PC-9 (cell line): ENCODE data around the gene GALNT2. TPM values are rescaled to one million over a fixed set of nuclear protein-coding genes. Genes with fewer than 3 reads are reported as not detected.

Experiments
- BruUV-seq: library from RNA; stranded (reverse); fragments of 400-500 nt; replicated peaks from 2 replicates; lab custom pipeline; 2021; lab: Mats Ljungman, UMichigan
- CTCF ChIA-PET: fragments of 300-600 bp; sonication (Branson Sonifier 250); formaldehyde crosslinking; loops from one replicate; lab custom pipeline; 2022; ENCODE audit warnings: antibody characterized with exemption; lab: Charles Lee
- POLR2A ChIA-PET: fragments of 300-600 bp; sonication (Branson Sonifier 250); formaldehyde crosslinking; loops from one replicate; lab custom pipeline; 2022; ENCODE audit warnings: antibody characterized with exemption; ENCODE audit not compliant: unreplicated experiment; lab: Charles Lee
- DNase-seq, 2 experiments: peaks; one replicate each; pipeline versions ENCODE4 v3.0.0 to v3.0.0-alpha.2; 2015 to 2022; ENCODE audit warnings: mixed read lengths in 1 of 2
- H2AFZ ChIP-seq: fragments of 200-600 bp; sonication (generic); 2 replicates; pipeline ENCODE4 v1.8.1; 2017; ENCODE audit warnings: antibody characterized with exemption
- H3F3A ChIP-seq: fragments of 200-600 bp; sonication (generic); 2 replicates; pipeline ENCODE4 v1.8.1; 2017; ENCODE audit warnings: antibody characterized with exemption, mild to moderate bottlenecking, low read depth; ENCODE audit not compliant: insufficient read depth
- H3K27ac ChIP-seq: fragments of 200-600 bp; sonication (generic); 2 replicates; pipeline ENCODE4 v1.6.1; 2016; ENCODE audit warnings: mixed run types
- H3K27me3 ChIP-seq: fragments of 200-600 bp; sonication (generic); 2 replicates; pipeline ENCODE4 v1.6.1; 2016; ENCODE audit warnings: low read depth, mixed run types; ENCODE audit not compliant: insufficient read depth
- H3K36me3 ChIP-seq: fragments of 200-600 bp; sonication (generic); 2 replicates; pipeline ENCODE4 v1.6.1; 2016; ENCODE audit warnings: low read depth, mixed run types
- H3K4me1 ChIP-seq: fragments of 200-600 bp; sonication (generic); replicated peaks from 2 replicates; pipeline ENCODE4 v1.6.1; 2016; ENCODE audit warnings: mixed run types; ENCODE audit not compliant: insufficient read depth
- H3K4me2 ChIP-seq: fragments of 200-600 bp; sonication (generic); 2 replicates; pipeline ENCODE4 v1.6.1; 2017; ENCODE audit warnings: mixed run types
- H3K4me3 ChIP-seq: fragments of 200-600 bp; sonication (generic); 2 replicates; pipeline ENCODE4 v1.6.1; 2016; ENCODE audit warnings: mixed run types
- H3K79me2 ChIP-seq: fragments of 200-600 bp; sonication (generic); 2 replicates; pipeline ENCODE4 v1.6.1; 2017; ENCODE audit warnings: low read depth, mixed run types
- H3K9me2 ChIP-seq: fragments of 200-600 bp; sonication (generic); 2 replicates; pipeline ENCODE4 v1.8.1; 2017; ENCODE audit warnings: mild to moderate bottlenecking; ENCODE audit not compliant: insufficient read depth
- H3K9me3 ChIP-seq: fragments of 200-600 bp; sonication (generic); 2 replicates; pipeline ENCODE4 v1.8.1; 2016; ENCODE audit warnings: low read depth; ENCODE audit not compliant: insufficient read depth
- H4K20me1 ChIP-seq: fragments of 200-600 bp; sonication (generic); 2 replicates; pipeline ENCODE4 v1.8.1; 2017; ENCODE audit not compliant: insufficient read depth
- CTCF ChIP-seq: fragments of 200-600 bp; sonication (generic); conservative IDR thresholded peaks from 2 replicates; pipeline ENCODE4 v1.6.1; 2017; ENCODE audit warnings: mixed run types, antibody characterized with exemption, mild to moderate bottlenecking, moderate library complexity
- EZH2 ChIP-seq: fragments of 200-600 bp; sonication (generic); IDR thresholded peaks from 2 replicates; pipeline ENCODE4 v1.8.0; 2017; ENCODE audit warnings: antibody characterized with exemption, low read depth
- intact Hi-C: fragments of 100-400 bp; cut with micrococcal nuclease; formaldehyde crosslinking; loops from one replicate; pipeline ENCODE4 v1.10.0; 2022; ENCODE audit not compliant: unreplicated experiment
- total RNA-seq: library from RNA; stranded (reverse); gene quantifications from 2 replicates; pipeline ENCODE4 v1.2.3, GENCODE V29; 2021

The GALNT2 gene
- total RNA-seq, 1 experiment from 2014 or later = 121 TPM

- H3K4me3 ChIP-seq = no peak overlapping the region
- H3K36me3 ChIP-seq = no peaks in the 10 kb centered on the region
- no peaks in the 10 kb centered on the region for H3K9me2 ChIP-seq
- no peak overlapping the region for H2AFZ ChIP-seq
- no peaks in the 10 kb centered on the region for H3K4me1 ChIP-seq
- no peaks in the 10 kb centered on the region for H3K9me3 ChIP-seq
- no peak for DNase-seq
- H3F3A ChIP-seq = no peaks in the 10 kb centered on the region
- no peak for TF ChIP-seq EZH2
- TF ChIP-seq CTCF = no peak
- H3K4me2 ChIP-seq = no peak overlapping the region
- no TSS peak for BruUV-seq
- H3K27me3 ChIP-seq = no peaks in the 10 kb centered on the region
- POLR2A ChIA-PET = no interaction called here
- intact Hi-C loops = no loop called here
- H3K27ac ChIP-seq = no peak overlapping the region
- CTCF ChIA-PET = no interaction called here
- H4K20me1 ChIP-seq = no peaks in the 10 kb centered on the region
- no peaks in the 10 kb centered on the region for H3K79me2 ChIP-seq
Observed at GRCh38 chr1:230255116-230255515, 188.1 kb downstream of the GALNT2 start.

GRCh38 chr1:230255991-230256390 lies 189.0 kb downstream of the GALNT2 start:
- no peaks in the 10 kb centered on the region for H3K9me3 ChIP-seq
- no peaks in the 10 kb centered on the region for H3K4me1 ChIP-seq
- H3K4me3 ChIP-seq = no peak overlapping the region
- H3K27me3 ChIP-seq = no peaks in the 10 kb centered on the region
- intact Hi-C loops = no loop called here
- TF ChIP-seq CTCF (no peak), EZH2 (no peak)
- no TSS peak for BruUV-seq
- ChIA-PET POLR2A (no interaction called here), CTCF (interaction anchor here (0.5 kb wide), 1 partner anchor 89 kb away, joined by 3 read pairs; no protein-coding TSS in a partner anchor)
- no peak overlapping the region for H3K27ac ChIP-seq
- no peaks in the 10 kb centered on the region for H3K79me2 ChIP-seq
- no peaks in the 10 kb centered on the region for H3K9me2 ChIP-seq
- DNase-seq = no peak
- H4K20me1 ChIP-seq = no peaks in the 10 kb centered on the region
- H3K4me2 ChIP-seq = no peak overlapping the region
- no peaks in the 10 kb centered on the region for H3F3A ChIP-seq
- no peaks in the 10 kb centered on the region for H3K36me3 ChIP-seq
- no peak overlapping the region for H2AFZ ChIP-seq

- no peaks in the 10 kb centered on the region for H3K4me1 ChIP-seq
- H3K36me3 ChIP-seq = no peaks in the 10 kb centered on the region
- no peaks in the 10 kb centered on the region for H3F3A ChIP-seq
- no peak overlapping the region for H3K27ac ChIP-seq
- BruUV-seq = no TSS peak
- no peaks in the 10 kb centered on the region for H3K9me3 ChIP-seq
- no peak for DNase-seq
- intact Hi-C loops = no loop called here
- TF ChIP-seq EZH2 = no peak
- no peak for TF ChIP-seq CTCF
- CTCF ChIA-PET = no interaction called here
- no peak overlapping the region for H3K4me2 ChIP-seq
- no peak overlapping the region for H2AFZ ChIP-seq
- no peaks in the 10 kb centered on the region for H4K20me1 ChIP-seq
- H3K9me2 ChIP-seq = no peaks in the 10 kb centered on the region
- H3K27me3 ChIP-seq = no peaks in the 10 kb centered on the region
- H3K4me3 ChIP-seq = no peak overlapping the region
- H3K79me2 ChIP-seq = no peaks in the 10 kb centered on the region
- POLR2A ChIA-PET = no interaction called here
Observed at GRCh38 chr1:230256896-230257295, 189.9 kb downstream of the GALNT2 start.
